ENCODE results near the gene IPO13.

IPO13 gene

DNA sequence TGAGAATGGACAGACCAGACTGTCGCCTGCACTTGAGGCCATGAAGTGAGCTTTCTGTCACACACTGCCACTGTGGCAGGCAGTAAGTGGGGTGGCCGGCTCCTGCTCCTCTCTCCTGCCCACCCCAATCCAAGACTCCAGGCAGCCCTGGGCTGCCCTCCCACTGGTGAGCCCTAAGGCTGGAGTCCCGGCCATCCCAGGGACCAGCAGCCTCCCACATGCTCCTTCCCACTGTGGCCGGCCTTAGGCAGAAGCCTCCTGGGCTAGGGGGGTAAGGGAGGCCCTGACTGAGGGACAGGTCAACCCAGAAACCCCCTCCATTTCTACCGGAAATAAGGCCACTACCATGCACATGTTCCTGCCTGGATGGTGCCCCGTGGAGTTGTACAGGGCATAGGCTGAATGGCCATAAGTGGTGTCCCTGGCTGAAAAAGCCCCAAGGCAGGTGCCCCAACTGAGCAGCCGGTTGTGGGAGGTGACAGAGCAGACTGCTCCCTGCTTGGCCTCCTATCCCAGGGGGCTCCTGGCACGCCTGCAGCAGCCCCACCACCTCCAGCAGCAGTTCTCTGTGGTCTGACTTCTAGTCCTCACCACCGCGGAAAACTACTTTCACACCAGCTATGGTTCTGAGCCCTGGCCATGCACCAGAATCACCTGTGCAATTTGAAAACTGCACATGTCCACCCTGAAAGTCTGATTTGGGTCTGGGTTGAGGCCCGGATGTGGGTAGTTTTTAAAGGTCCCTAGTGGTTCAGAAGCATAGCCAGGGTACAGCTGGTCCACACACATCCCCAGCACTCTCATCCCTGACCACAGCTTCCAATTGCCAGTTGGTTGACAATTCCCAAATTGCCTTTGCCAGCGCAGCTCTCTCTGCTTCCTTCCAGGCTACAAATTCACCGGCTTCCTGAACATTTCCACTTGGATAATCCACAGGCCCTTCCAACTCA is 14.8 kb upstream of the IPO13 start:
- DNase-seq (ENCODE audit: low read depth), result no peak

- DNase-seq (ENCODE audit: low read depth), result peak; percentile 82
Measured at GRCh38 chr1:43932786-43933385, 13.9 kb upstream of the IPO13 start.

DNA sequence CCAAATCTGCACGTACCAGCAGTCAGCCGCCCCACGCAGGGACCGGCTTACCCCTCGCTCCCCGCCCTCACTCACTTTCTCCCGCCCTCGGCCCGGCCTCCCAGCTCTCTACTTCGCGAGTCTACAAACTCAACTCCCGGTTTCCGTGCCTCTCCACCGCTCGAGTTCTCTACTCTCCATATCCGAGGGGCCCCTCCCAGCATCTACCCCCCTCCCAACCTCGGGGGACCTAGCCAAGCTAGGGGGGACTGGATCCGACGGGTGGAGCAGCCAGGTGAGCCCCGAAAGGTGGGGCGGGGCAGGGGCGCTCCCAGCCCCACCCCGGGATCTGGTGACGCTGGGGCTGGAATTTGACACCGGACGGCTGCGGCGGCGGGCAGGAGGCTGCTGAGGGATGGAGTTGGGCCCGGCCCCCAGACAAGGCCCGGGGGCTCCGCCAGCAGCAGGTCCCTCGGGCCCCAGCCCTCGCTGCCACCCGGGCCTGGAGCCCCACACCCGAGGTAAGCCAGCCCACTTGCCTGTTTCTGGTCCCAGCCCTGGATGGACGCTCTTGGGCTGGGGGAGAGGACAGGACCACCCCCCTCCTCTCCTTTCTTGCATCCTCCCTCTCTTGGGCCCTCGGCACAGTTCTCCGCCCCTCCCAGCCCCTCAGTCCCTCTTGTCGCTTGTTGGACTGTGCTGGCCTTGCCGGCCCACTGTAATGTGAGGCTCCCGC is 13.2 kb upstream of the IPO13 start, which contains the start of gene ARTN:
Gene ARTN (plus strand): TSS at position 416 of the 715 bp plus-strand sequence. CDS start 1,856 bp downstream, outside the sequence.
- peak; percentile 39 for DNase-seq (ENCODE audit: low read depth)

GRCh38 chr1:43934101-43934985 is 12.4 kb upstream of the IPO13 start:
- DNase-seq (ENCODE audit: low read depth), result peak; percentile 76

DNA sequence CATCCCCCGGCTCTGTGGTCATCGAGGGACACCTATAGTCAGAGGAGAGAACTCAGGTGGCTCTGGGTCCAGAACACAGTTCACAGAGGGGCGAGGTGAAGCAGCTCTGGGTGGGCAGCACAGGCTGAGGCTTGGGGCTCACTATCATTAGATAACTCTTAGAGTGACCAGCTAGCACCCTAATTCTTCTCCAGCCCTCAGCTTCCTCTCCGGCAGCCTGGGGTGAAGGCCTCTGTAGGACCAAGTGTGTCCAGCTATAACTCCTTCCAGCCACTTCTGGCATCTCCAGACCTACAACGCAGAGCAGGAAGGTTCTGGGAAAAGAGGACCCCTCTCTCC is 11.8 kb upstream of the IPO13 start:
- no peak for DNase-seq (ENCODE audit: low read depth)

- DNase-seq (ENCODE audit: low read depth), result no peak
Measured at GRCh38 chr1:43935711-43936427, 10.9 kb upstream of the IPO13 start.

- peak; percentile 44 for DNase-seq (ENCODE audit: low read depth)
Measured at GRCh38 chr1:43936431-43937151, 10.2 kb upstream of the IPO13 start.

- no peak for DNase-seq (ENCODE audit: low read depth)
Measured at GRCh38 chr1:43937179-43937865, 9.4 kb upstream of the IPO13 start.

GRCh38 chr1:43938383-43938782 is 8.4 kb upstream of the IPO13 start:
- DNase-seq (ENCODE audit: low read depth), result no peak

DNA sequence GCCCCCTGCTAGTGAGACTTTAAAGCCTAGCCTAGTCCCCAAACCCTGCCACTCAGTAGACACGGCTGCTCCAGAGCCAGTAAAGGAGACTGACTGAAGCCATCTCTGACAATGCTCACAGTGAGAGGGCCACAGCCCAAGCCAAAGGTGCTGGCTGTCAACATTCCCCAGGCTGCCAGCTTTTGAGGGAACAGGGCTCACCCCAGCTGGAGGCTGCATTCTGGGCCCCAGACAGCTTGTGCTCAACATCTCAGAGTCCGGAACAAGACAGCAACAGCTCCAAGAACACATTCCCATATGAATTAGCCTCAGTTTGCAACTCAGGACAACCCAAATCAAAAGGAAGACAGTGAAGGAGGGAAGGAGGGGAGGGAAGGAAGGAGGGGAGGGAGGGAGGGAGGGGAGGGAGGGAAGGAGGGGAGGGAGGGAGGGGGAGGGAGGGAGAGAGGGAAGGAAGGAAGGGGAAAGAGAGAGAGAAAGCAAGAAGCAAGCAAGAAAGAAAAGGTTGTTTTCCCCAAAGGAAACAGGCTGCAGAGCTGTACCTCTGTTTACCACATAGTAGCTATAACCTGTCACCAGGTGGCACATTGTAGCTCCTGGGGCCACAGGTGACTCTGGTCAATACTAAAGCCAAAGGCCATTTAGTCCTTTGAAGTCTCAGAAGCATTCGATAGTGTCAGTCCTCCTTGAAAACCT is 7.7 kb upstream of the IPO13 start:
- no peak for DNase-seq (ENCODE audit: low read depth)

- DNase-seq (ENCODE audit: low read depth), result no peak
Measured at GRCh38 chr1:43942411-43942810, 4.3 kb upstream of the IPO13 start.

DNA sequence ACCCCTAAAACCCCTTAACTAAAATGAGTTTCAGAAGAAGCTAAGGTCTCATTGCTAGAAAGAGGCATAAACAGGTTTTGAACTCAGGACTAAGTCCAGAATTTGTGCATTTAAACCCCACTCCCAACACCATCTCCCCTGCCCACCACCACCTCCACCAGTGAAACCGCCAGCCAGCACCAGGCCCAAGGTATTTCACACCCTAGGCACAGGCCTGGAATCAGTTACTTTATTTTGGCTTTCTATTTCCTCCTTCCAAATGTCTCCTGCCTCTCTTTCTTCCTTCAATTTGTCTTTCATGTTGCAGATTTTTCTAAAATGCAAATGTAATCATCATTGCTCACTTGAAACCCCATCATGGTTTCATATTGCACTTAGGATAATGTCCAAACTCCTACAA is 1.9 kb upstream of the IPO13 start:
- DNase-seq (ENCODE audit: low read depth), result no peak

- DNase-seq (ENCODE audit: low read depth), result no peak
Measured at GRCh38 chr1:43945674-43946235, 995 bp upstream of the IPO13 start.

DNA sequence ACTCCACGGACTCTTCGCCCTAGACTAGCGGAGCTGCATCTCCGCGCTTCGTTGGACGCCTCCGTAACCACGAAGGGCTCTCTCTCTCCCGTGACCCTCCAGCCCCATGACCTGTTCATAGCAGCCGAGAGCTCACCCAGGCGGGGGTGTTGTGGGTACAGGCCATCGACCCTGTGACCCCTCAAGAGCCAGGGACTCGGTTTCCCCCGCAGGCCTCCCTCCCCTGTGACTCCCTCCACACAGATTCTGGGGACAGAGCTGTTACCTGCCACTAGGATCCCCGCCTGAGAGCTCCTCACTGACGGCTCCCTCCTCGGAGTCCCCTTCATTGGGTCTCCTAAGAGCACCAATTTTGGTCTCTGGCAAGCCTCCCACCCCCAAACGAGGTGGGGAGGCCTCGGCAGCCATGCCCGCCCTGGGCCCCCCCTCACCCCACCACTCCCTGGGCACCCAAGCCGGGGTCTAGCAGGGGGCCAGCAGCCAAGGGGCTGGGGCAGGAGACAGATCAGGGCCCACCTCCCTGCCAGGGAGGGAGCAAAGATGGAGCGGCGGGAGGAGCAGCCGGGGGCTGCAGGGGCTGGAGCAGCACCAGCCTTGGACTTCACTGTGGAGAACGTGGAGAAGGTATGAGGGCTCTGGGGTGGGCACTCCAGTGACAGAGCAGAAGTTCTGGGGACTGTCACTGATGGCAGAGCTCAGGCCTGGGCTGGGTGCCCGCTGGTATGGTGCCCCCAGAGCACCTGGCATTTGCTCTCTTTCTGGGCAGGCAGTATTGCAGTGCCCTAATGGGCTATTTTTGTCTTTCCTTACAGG is 517 bp downstream of the IPO13 start:
- DNase-seq (ENCODE audit: low read depth), result no peak

DNA sequence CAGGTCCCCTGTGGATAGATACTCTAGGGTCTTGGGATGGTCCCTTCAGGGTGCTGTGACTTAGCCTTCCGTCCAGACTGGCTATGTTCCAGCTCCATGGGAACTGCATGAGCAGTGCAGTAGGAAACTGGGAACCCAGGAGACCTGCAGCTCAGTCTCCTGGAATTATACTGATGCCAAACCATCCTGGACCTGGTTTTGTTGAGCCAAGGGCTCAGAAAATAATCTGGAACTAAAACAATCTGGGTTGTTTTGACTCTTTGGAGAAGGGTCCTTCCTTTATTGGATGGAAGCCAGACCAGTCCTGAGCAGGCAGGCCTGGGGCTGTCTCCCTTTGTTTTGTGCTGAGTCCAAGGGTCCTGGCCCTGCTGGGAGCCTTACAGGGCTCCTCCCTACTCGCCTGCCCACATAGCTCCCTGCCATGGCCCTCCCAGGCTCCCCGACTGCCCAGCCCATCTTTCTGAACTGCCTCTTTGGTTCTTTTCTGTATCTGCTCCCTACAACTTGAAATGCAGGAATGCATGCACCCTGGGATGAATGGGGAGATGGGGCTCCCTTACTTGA is 1.2 kb downstream of the IPO13 start:
- no peak for DNase-seq (ENCODE audit: low read depth)

DNA sequence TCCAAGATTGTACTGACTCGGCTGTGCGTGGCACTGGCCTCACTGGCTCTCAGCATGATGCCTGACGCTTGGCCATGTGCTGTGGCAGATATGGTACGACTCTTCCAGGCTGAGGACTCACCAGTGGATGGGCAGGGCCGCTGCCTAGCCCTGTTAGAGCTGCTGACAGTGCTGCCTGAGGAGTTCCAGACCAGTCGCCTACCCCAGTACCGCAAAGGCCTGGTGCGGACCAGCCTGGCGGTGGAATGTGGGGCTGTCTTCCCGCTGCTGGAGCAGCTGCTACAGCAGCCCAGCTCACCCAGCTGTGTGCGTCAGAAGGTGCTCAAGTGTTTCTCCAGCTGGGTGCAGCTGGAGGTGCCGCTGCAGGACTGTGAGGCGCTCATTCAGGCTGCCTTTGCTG is 2.9 kb downstream of the IPO13 start:
- no peak for DNase-seq (ENCODE audit: low read depth)
